HepG2 (cell line): ENCODE measurements around the gene PPP1R9B. TPM values are rescaled to one million over a fixed set of nuclear protein-coding genes. Genes with fewer than 3 reads are reported as not detected.

ENCODE experiments used
- ATAC-seq: fragments of 200-7000 bp; cut with Tn5 transposase; 3 replicates; pipeline ENCODE4 v1.9.1; 2020; ENCODE audit warnings: mild to moderate bottlenecking, moderate library complexity
- BruUV-seq: library from RNA; stranded (reverse); fragments of 400-500 nt; replicated peaks from 2 replicates; lab custom pipeline; 2021; lab: Mats Ljungman, UMichigan
- CTCF ChIA-PET: fragments of 300-600 bp; formaldehyde crosslinking; extraction: SDS; loops from one replicate; lab custom pipeline; 2021; ENCODE audit warnings: low total read pairs, inconsistent platforms, low intra/inter-chr PET ratio; lab: Yijun Ruan, JAX
- POLR2A ChIA-PET: fragments of 350-600 bp; sonication (Branson Sonifier 250); formaldehyde crosslinking; loops from one replicate; lab custom pipeline; 2020; ENCODE audit warnings: antibody characterized with exemption, inconsistent platforms; lab: Yijun Ruan, JAX
- DNase-seq: peaks from one replicate; pipeline ENCODE4 v3.0.0-alpha.2; 2015; ENCODE audit warnings: low spot score
- FAIRE-seq: peaks from 3 replicates; lab custom pipeline; 2011; peaks lifted over from hg19 to GRCh38; lab: Jason Lieb, UNC
- H2AFZ ChIP-seq: one replicate; pipeline ENCODE4 v1.6.1; 2011; ENCODE audit warnings: low read length, inconsistent platforms
- H3K27ac ChIP-seq: fragments of 300-600 bp; 3 replicates; pipeline ENCODE4 v1.8.0; 2011; ENCODE audit warnings: mixed run types, mild to moderate bottlenecking, mixed read lengths, low read length, inconsistent platforms; ENCODE audit not compliant: insufficient read depth; ENCODE audit errors: extremely low read length
- H3K27me3 ChIP-seq, 2 experiments: fragments of 200-600 bp in 1 of 2; 2 replicates in 1 of 2; 3 replicates in 1 of 2; pipeline versions ENCODE4 v1.6.0 to v1.8.0; 2011; ENCODE audit warnings: low read length in 2 of 2, mild to moderate bottlenecking in 2 of 2, moderate library complexity in 2 of 2, inconsistent platforms in 1 of 2; ENCODE audit not compliant: insufficient read depth in 2 of 2, control insufficient read depth in 1 of 2
- H3K36me3 ChIP-seq, 2 experiments: fragments of 200-600 bp in 1 of 2; replicated peaks in 1 of 2; 2 replicates in 1 of 2; 3 replicates in 1 of 2; pipeline versions ENCODE4 v1.5.1 to v1.8.0; 2011; ENCODE audit warnings: low read length in 2 of 2, inconsistent platforms in 1 of 2; ENCODE audit not compliant: insufficient read depth in 2 of 2, control insufficient read depth in 1 of 2
- H3K4me1 ChIP-seq: 2 replicates; pipeline ENCODE4 v1.5.1; 2012; ENCODE audit warnings: low read length, inconsistent platforms; ENCODE audit not compliant: insufficient read depth
- H3K4me2 ChIP-seq: 2 replicates; pipeline ENCODE4 v1.6.0; 2011; ENCODE audit warnings: low read depth, low read length, inconsistent platforms
- H3K4me3 ChIP-seq, 3 experiments: fragments of 200-600 bp in 1 of 3; sonication (generic), shearing (Covaris generic) in 1 of 3; replicated peaks in 1 of 3; 2 replicates each; pipeline ENCODE4 v1.5.1; 2011 to 2016; ENCODE audit warnings: low read length in 3 of 3, inconsistent platforms in 2 of 3, low read depth in 2 of 3, mild to moderate bottlenecking in 2 of 3, control low read depth in 1 of 3, mixed read lengths in 1 of 3; ENCODE audit not compliant: insufficient read depth in 1 of 3
- H3K79me2 ChIP-seq: one replicate; pipeline ENCODE4 v1.6.1; 2011; ENCODE audit warnings: low read length, inconsistent platforms; ENCODE audit not compliant: insufficient read depth
- H3K9ac ChIP-seq: 2 replicates; pipeline ENCODE4 v1.6.0; 2011; ENCODE audit warnings: mild to moderate bottlenecking, low read depth, low read length, inconsistent platforms; ENCODE audit not compliant: insufficient read depth
- H3K9me3 ChIP-seq: 2 replicates; pipeline ENCODE4 v1.5.1; 2012; ENCODE audit warnings: mild to moderate bottlenecking, low read length
- H4K20me1 ChIP-seq: 2 replicates; pipeline ENCODE4 v1.6.0; 2011; ENCODE audit warnings: inconsistent platforms, mild to moderate bottlenecking, low read length, moderate library complexity; ENCODE audit not compliant: insufficient read depth
- RFX1 ChIP-seq: fragments of 450-650 bp; IDR thresholded peaks from 2 replicates; pipeline ENCODE4 v1.6.1; 2017
- SRY ChIP-seq: sonication (generic); formaldehyde crosslinking; IDR thresholded peaks from 2 replicates; pipeline ENCODE4 v1.8.0; 2022; ENCODE audit warnings: mild to moderate bottlenecking, missing genetic modification reagents
- ZBTB21 ChIP-seq: sonication (generic); formaldehyde crosslinking; IDR thresholded peaks from 2 replicates; pipeline ENCODE4 v1.4.0; 2020; ENCODE audit warnings: missing genetic modification reagents
- ZNF253 ChIP-seq: sonication (generic); formaldehyde crosslinking; IDR thresholded peaks from 2 replicates; pipeline ENCODE4 v1.8.0; 2022; ENCODE audit warnings: mild to moderate bottlenecking, missing genetic modification reagents, borderline replicate concordance
- ZNF709 ChIP-seq: sonication (generic); formaldehyde crosslinking; IDR thresholded peaks from 2 replicates; pipeline ENCODE4 v1.5.0; 2020; ENCODE audit warnings: mild to moderate bottlenecking, missing genetic modification reagents
- WGBS: methylation state at CpG from one replicate; pipeline ENCODE4 v1.1.6; 2017; ENCODE audit warnings: low lambda C conversion rate; 5-methylcytosine and 5-hydroxymethylcytosine counted together
- in situ Hi-C: cut with HindIII; loops from 2 replicates; pipeline ENCODE4 v1.10.0; 2017; ENCODE audit warnings: low pct_unique_long_range_greater_than_20kb; ENCODE audit not compliant: extremely low pct_ligation_motif_present
- intact Hi-C: fragments of 100-400 bp; cut with micrococcal nuclease; formaldehyde crosslinking; loops from one replicate; pipeline ENCODE4 v1.10.0; 2022; ENCODE audit not compliant: unreplicated experiment
- polyA plus RNA-seq, 8 experiments: library from polyadenylated mRNA; depleted of rRNA in 3 of 8; stranded (reverse) in 7 of 8; unstranded in 1 of 8; fragments of >200 nt; fragmentation: Illumina TruSeq in 4 of 8; extraction: Trizol in 4 of 8; gene quantifications; 2 replicates each; pipeline versions ENCODE4 v1.2.1 to v1.2.3, GENCODE V29; 2011 to 2016; ENCODE audit warnings: low read depth in 4 of 8, missing spikeins in 1 of 8, mixed read lengths in 1 of 8; ENCODE audit not compliant: insufficient read depth in 1 of 8
- total RNA-seq, 5 experiments: library from RNA; depleted of rRNA; stranded (reverse); fragments of >200 nt; fragmentation: Illumina TruSeq; extraction: Trizol; gene quantifications; 2 replicates each; pipeline ENCODE4 v1.2.3, GENCODE V29; 2016; ENCODE audit warnings: low read depth in 1 of 5
- TF ChIP-seq, protein P1 (sequence below): IDR thresholded peaks from 2 replicates; pipeline ENCODE4 v1.6.1; 2012; ENCODE audit warnings: low read length, improper control_type of control experiment
- TF ChIP-seq, protein P2 (sequence below): sonication (generic); formaldehyde crosslinking; IDR thresholded peaks from 2 replicates; pipeline ENCODE4 v1.8.1; 2023; ENCODE audit warnings: missing genetic modification reagents, mild to moderate bottlenecking, borderline replicate concordance
- TF ChIP-seq, protein P3 (sequence below): sonication (generic); formaldehyde crosslinking; IDR thresholded peaks from 2 replicates; pipeline ENCODE4 v1.9.0; 2022; ENCODE audit warnings: missing genetic modification reagents, mild to moderate bottlenecking, borderline replicate concordance

The PPP1R9B gene
- total and polyA plus RNA-seq, 2 of the 13 experiments (the other 11 are each of a cell fraction or from before 2014, with no cell fraction given): 9.4 to 15.8 TPM

DNA sequence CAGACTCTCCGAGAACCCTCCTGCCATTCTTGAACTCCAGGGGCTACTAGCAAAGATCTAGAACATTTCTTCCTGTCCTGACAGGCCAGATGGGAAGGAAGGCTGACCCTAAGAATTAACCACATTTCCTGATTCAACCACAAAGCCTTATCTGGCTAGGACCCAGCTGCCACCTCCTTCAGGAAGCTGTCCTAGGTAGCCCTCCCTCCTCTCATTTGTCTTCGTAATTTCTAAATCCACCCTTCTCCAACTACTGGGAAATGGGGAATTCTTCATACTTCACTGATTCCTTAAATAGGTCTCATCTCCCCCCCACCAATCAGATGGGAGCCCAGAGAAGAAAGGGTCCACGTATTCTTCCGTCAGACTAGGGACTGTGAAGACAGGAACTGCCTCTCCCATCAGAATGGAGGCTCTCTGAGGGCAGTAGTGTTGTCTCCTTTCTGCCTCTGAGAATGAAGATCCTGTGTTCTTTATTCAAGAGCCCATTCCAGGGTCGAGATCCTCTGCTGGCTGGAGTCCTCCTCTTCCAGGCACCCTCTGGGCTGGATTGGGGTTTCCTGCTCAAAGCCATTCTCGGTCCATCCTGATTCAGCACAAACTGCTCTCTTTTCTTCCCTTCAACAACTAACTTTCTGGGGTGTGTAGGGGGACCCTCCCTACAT, 22.6 kb downstream of the PPP1R9B start:
- no TSS peak for BruUV-seq

More for the DNA sequence above, 22.6 kb downstream of the PPP1R9B start:
- H3K4me2 ChIP-seq: no peak overlapping the region
- WGBS: 48% methylated on average over 6 of the region's 6 CpGs
- no peak overlapping the region for H3K9ac ChIP-seq
- no peak for DNase-seq
- TF ChIP-seq ZBTB21 (CRISPR knock-in tag) (no peak), SRY (CRISPR knock-in tag) (no peak), ZNF709 (CRISPR knock-in tag) (no peak), ZNF253 (CRISPR knock-in tag) (no peak), RFX1 (no peak)
- TF ChIP-seq, protein P1, sequence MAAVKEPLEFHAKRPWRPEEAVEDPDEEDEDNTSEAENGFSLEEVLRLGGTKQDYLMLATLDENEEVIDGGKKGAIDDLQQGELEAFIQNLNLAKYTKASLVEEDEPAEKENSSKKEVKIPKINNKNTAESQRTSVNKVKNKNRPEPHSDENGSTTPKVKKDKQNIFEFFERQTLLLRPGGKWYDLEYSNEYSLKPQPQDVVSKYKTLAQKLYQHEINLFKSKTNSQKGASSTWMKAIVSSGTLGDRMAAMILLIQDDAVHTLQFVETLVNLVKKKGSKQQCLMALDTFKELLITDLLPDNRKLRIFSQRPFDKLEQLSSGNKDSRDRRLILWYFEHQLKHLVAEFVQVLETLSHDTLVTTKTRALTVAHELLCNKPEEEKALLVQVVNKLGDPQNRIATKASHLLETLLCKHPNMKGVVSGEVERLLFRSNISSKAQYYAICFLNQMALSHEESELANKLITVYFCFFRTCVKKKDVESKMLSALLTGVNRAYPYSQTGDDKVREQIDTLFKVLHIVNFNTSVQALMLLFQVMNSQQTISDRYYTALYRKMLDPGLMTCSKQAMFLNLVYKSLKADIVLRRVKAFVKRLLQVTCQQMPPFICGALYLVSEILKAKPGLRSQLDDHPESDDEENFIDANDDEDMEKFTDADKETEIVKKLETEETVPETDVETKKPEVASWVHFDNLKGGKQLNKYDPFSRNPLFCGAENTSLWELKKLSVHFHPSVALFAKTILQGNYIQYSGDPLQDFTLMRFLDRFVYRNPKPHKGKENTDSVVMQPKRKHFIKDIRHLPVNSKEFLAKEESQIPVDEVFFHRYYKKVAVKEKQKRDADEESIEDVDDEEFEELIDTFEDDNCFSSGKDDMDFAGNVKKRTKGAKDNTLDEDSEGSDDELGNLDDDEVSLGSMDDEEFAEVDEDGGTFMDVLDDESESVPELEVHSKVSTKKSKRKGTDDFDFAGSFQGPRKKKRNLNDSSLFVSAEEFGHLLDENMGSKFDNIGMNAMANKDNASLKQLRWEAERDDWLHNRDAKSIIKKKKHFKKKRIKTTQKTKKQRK: no peak
- TF ChIP-seq, protein P2, sequence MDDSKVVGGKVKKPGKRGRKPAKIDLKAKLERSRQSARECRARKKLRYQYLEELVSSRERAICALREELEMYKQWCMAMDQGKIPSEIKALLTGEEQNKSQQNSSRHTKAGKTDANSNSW (CRISPR knock-in tag): no peak
- TF ChIP-seq, protein P3, sequence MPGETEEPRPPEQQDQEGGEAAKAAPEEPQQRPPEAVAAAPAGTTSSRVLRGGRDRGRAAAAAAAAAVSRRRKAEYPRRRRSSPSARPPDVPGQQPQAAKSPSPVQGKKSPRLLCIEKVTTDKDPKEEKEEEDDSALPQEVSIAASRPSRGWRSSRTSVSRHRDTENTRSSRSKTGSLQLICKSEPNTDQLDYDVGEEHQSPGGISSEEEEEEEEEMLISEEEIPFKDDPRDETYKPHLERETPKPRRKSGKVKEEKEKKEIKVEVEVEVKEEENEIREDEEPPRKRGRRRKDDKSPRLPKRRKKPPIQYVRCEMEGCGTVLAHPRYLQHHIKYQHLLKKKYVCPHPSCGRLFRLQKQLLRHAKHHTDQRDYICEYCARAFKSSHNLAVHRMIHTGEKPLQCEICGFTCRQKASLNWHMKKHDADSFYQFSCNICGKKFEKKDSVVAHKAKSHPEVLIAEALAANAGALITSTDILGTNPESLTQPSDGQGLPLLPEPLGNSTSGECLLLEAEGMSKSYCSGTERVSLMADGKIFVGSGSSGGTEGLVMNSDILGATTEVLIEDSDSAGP (CRISPR knock-in tag): no peak
- FAIRE-seq: no peak
- H3K4me3 ChIP-seq: no peak overlapping the region
- H3K27me3 ChIP-seq: peaks cover 10 to 32% of the 10 kb centered on the region in 2 experiments
- H2AFZ ChIP-seq: no peak overlapping the region
- POLR2A ChIA-PET: no interaction called here
- H3K79me2 ChIP-seq: no peaks in the 10 kb centered on the region
- in situ Hi-C loops (no loop called here), intact Hi-C loops (no loop called here)
- ATAC-seq: no peak
- CTCF ChIA-PET: no interaction called here
- H4K20me1 ChIP-seq: no peaks in the 10 kb centered on the region
- peaks cover 51% of the 10 kb centered on the region for H3K4me1 ChIP-seq
- no peak overlapping the region for H3K27ac ChIP-seq
- no peaks in the 10 kb centered on the region for H3K36me3 ChIP-seq
- no peaks in the 10 kb centered on the region for H3K9me3 ChIP-seq
